Activated CD4-positive, alpha-beta memory T cell treated with anti-CD3 and anti-CD28 coated beads, Interleukin-2, amount 10 ng/mL, durations not matched to agents 7 days and 5 days (primary cell): ENCODE data around the gene AHI1. TPM values are rescaled to one million over a fixed set of nuclear protein-coding genes. Genes with fewer than 3 reads are reported as not detected.

Experiments
- CTCF ChIA-PET: fragments of 350-600 bp; sonication (Branson Sonifier 250); formaldehyde crosslinking; loops from one replicate; lab custom pipeline; 2021; ENCODE audit warnings: antibody characterized with exemption, inconsistent platforms; lab: Charles Lee
- POLR2A ChIA-PET: fragments of 350-600 bp; sonication (Branson Sonifier 250); formaldehyde crosslinking; loops from one replicate; lab custom pipeline; 2021; ENCODE audit warnings: antibody characterized with exemption; lab: Charles Lee
- DNase-seq: peaks from one replicate; pipeline ENCODE4 v3.0.0-alpha.2; 2020
- H3K27ac Mint-ChIP-seq: one replicate; pipeline ENCODE4 v1.8.0; 2021; ENCODE audit warnings: mild to moderate bottlenecking, mixed read lengths
- H3K27me3 Mint-ChIP-seq: one replicate; pipeline ENCODE4 v1.8.0; 2021; ENCODE audit warnings: mixed read lengths
- H3K36me3 Mint-ChIP-seq: one replicate; pipeline ENCODE4 v1.8.0; 2021; ENCODE audit warnings: low read depth, mixed read lengths
- H3K4me1 Mint-ChIP-seq: one replicate; pipeline ENCODE4 v1.8.0; 2021; ENCODE audit warnings: mixed read lengths
- H3K4me3 Mint-ChIP-seq: one replicate; pipeline ENCODE4 v1.8.0; 2021; ENCODE audit warnings: mild to moderate bottlenecking, mixed read lengths
- H3K9me3 Mint-ChIP-seq: one replicate; pipeline ENCODE4 v1.8.0; 2021; ENCODE audit warnings: mixed read lengths
- total RNA-seq, 2 experiments: library from RNA; stranded (reverse); gene quantifications; one replicate each; pipeline ENCODE4 v1.2.3, GENCODE V29; 2021

AHI1 gene
- total RNA-seq, 2 experiments from 2014 or later = 18.5 to 21.5 TPM

- ChIA-PET CTCF (no interaction called here), POLR2A (no interaction called here)
- H3K36me3 Mint-ChIP-seq = peaks cover 6% of the 10 kb centered on the region
- no peaks in the 10 kb centered on the region for H3K9me3 Mint-ChIP-seq
- DNase-seq = no peak
- H3K4me3 Mint-ChIP-seq = no peak overlapping the region
- H3K27ac Mint-ChIP-seq = no peak overlapping the region
- H3K27me3 Mint-ChIP-seq = no peaks in the 10 kb centered on the region
- peaks cover 6% of the 10 kb centered on the region for H3K4me1 Mint-ChIP-seq
These were observed 167.4 kb downstream of the AHI1 start for GRCh38 chr6:135329851-135330803.

- DNase-seq = no peak
- no peak overlapping the region for H3K4me3 Mint-ChIP-seq
- no peaks in the 10 kb centered on the region for H3K27me3 Mint-ChIP-seq
- POLR2A ChIA-PET = no interaction called here
- H3K9me3 Mint-ChIP-seq = no peaks in the 10 kb centered on the region
- H3K36me3 Mint-ChIP-seq = peaks cover 6% of the 10 kb centered on the region
- peaks cover 8% of the 10 kb centered on the region for H3K4me1 Mint-ChIP-seq
- CTCF ChIA-PET = no interaction called here
- no peak overlapping the region for H3K27ac Mint-ChIP-seq
These were observed 169.4 kb downstream of the AHI1 start for GRCh38 chr6:135328136-135328535.

GRCh38 chr6:135325624-135326424 lies 171.7 kb downstream of the AHI1 start:
- CTCF ChIA-PET = no interaction called here
- H3K36me3 Mint-ChIP-seq = peaks cover 3% of the 10 kb centered on the region

GRCh38 chr6:135324531-135324930 lies 173.0 kb downstream of the AHI1 start:
- DNase-seq = no peak
- H3K4me1 Mint-ChIP-seq = peaks cover 10% of the 10 kb centered on the region
- ChIA-PET CTCF (interaction anchor here (0.7 kb wide), 1 partner anchor 27 kb away, joined by 3 read pairs; no protein-coding TSS in a partner anchor), POLR2A (no interaction called here)
- H3K27me3 Mint-ChIP-seq = no peaks in the 10 kb centered on the region
- H3K9me3 Mint-ChIP-seq = no peaks in the 10 kb centered on the region
- no peak overlapping the region for H3K4me3 Mint-ChIP-seq
- peaks cover 3% of the 10 kb centered on the region for H3K36me3 Mint-ChIP-seq
- no peak overlapping the region for H3K27ac Mint-ChIP-seq

More at GRCh38 chr6:135325624-135326424, 171.7 kb downstream of the AHI1 start:
- no peaks in the 10 kb centered on the region for H3K9me3 Mint-ChIP-seq
- H3K27me3 Mint-ChIP-seq = no peaks in the 10 kb centered on the region
- no peak for DNase-seq
- POLR2A ChIA-PET = no interaction called here
- H3K27ac Mint-ChIP-seq = no peak overlapping the region
- H3K4me3 Mint-ChIP-seq = no peak overlapping the region
- peaks cover 10% of the 10 kb centered on the region for H3K4me1 Mint-ChIP-seq

- ChIA-PET POLR2A (no interaction called here), CTCF (no interaction called here)
- Mint-ChIP-seq H3K9me3 (no peaks in the 10 kb centered on the region), H3K4me3 (no peak overlapping the region), H3K36me3 (peaks cover 3% of the 10 kb centered on the region), H3K27ac (no peak overlapping the region), H3K4me1 (peaks cover 10% of the 10 kb centered on the region), H3K27me3 (no peaks in the 10 kb centered on the region)
- DNase-seq = no peak
These were observed 173.6 kb downstream of the AHI1 start for GRCh38 chr6:135323979-135324378.

GRCh38 chr6:135323202-135323668 lies 174.3 kb downstream of the AHI1 start:
- Mint-ChIP-seq H3K4me1 (peaks cover 10% of the 10 kb centered on the region), H3K36me3 (peaks cover 3% of the 10 kb centered on the region), H3K4me3 (no peak overlapping the region), H3K27me3 (no peaks in the 10 kb centered on the region), H3K9me3 (no peaks in the 10 kb centered on the region), H3K27ac (no peak overlapping the region)
- CTCF ChIA-PET = interaction anchor here (1.2 kb wide), 1 partner anchor 99 kb away, joined by 3 read pairs; no protein-coding TSS in a partner anchor
- DNase-seq = no peak
- POLR2A ChIA-PET = no interaction called here

- POLR2A ChIA-PET = no interaction called here
- peaks cover 10% of the 10 kb centered on the region for H3K4me1 Mint-ChIP-seq
- no peak overlapping the region for H3K4me3 Mint-ChIP-seq
- H3K27ac Mint-ChIP-seq = no peak overlapping the region
- CTCF ChIA-PET = interaction anchor here (1.2 kb wide), 1 partner anchor 100 kb away, joined by 3 read pairs; no protein-coding TSS in a partner anchor
- no peaks in the 10 kb centered on the region for H3K36me3 Mint-ChIP-seq
- H3K9me3 Mint-ChIP-seq = no peaks in the 10 kb centered on the region
- no peaks in the 10 kb centered on the region for H3K27me3 Mint-ChIP-seq
- no peak for DNase-seq
These were observed 174.9 kb downstream of the AHI1 start for GRCh38 chr6:135322427-135323201.

- Mint-ChIP-seq H3K4me1 (peaks cover 10% of the 10 kb centered on the region), H3K9me3 (no peaks in the 10 kb centered on the region), H3K27me3 (no peaks in the 10 kb centered on the region), H3K4me3 (no peak overlapping the region), H3K36me3 (no peaks in the 10 kb centered on the region), H3K27ac (no peak overlapping the region)
- ChIA-PET CTCF (interaction anchor here (1.1 kb wide), 1 partner anchor 176 kb away, joined by 3 read pairs; no protein-coding TSS in a partner anchor), POLR2A (no interaction called here)
- DNase-seq = no peak
These were observed 176.6 kb downstream of the AHI1 start for GRCh38 chr6:135320721-135321621.

GRCh38 chr6:135319819-135320218 lies 177.7 kb downstream of the AHI1 start:
- ChIA-PET POLR2A (no interaction called here), CTCF (interaction anchor here (1.1 kb wide), 1 partner anchor 175 kb away, joined by 3 read pairs; no protein-coding TSS in a partner anchor)
- Mint-ChIP-seq H3K4me3 (no peak overlapping the region), H3K4me1 (peaks cover 8% of the 10 kb centered on the region), H3K27ac (no peak overlapping the region), H3K9me3 (no peaks in the 10 kb centered on the region), H3K27me3 (no peaks in the 10 kb centered on the region), H3K36me3 (peaks cover 3% of the 10 kb centered on the region)
- DNase-seq = no peak

GRCh38 chr6:135318738-135319469 lies 178.6 kb downstream of the AHI1 start:
- CTCF ChIA-PET = no interaction called here

GRCh38 chr6:135314543-135314942 lies 183.0 kb downstream of the AHI1 start:
- POLR2A ChIA-PET = no interaction called here
- no peak for DNase-seq
- CTCF ChIA-PET = interaction anchor here (0.6 kb wide), 1 partner anchor 58 kb away, joined by 3 read pairs; no protein-coding TSS in a partner anchor
- H3K27me3 Mint-ChIP-seq = no peaks in the 10 kb centered on the region
- H3K9me3 Mint-ChIP-seq = no peaks in the 10 kb centered on the region
- H3K4me3 Mint-ChIP-seq = no peak overlapping the region
- H3K4me1 Mint-ChIP-seq = no peaks in the 10 kb centered on the region
- peaks cover 3% of the 10 kb centered on the region for H3K36me3 Mint-ChIP-seq
- no peak overlapping the region for H3K27ac Mint-ChIP-seq

More at GRCh38 chr6:135318738-135319469, 178.6 kb downstream of the AHI1 start:
- peaks cover 8% of the 10 kb centered on the region for H3K4me1 Mint-ChIP-seq
- no peak overlapping the region for H3K27ac Mint-ChIP-seq
- no peaks in the 10 kb centered on the region for H3K9me3 Mint-ChIP-seq
- H3K36me3 Mint-ChIP-seq = peaks cover 3% of the 10 kb centered on the region
- no peaks in the 10 kb centered on the region for H3K27me3 Mint-ChIP-seq
- no peak overlapping the region for H3K4me3 Mint-ChIP-seq
- POLR2A ChIA-PET = no interaction called here
- no peak for DNase-seq
